GM21528 (cell line): Measurements from ENCODE around the gene IMMP2L.

Source experiments
- ATAC-seq: cut with Tn5 transposase; IDR thresholded peaks from one replicate; pipeline ENCODE4 v1.9.1; 2021; ENCODE audit warnings: mild to moderate bottlenecking, moderate library complexity; ENCODE audit not compliant: unreplicated experiment, low FRiP score

The IMMP2L gene

GRCh38 chr7:111408724-111409123 lies 153.6 kb downstream of the IMMP2L start:
- no peak for ATAC-seq

GRCh38 chr7:111407258-111407657 lies 155.0 kb downstream of the IMMP2L start:
- no peak for ATAC-seq

DNA sequence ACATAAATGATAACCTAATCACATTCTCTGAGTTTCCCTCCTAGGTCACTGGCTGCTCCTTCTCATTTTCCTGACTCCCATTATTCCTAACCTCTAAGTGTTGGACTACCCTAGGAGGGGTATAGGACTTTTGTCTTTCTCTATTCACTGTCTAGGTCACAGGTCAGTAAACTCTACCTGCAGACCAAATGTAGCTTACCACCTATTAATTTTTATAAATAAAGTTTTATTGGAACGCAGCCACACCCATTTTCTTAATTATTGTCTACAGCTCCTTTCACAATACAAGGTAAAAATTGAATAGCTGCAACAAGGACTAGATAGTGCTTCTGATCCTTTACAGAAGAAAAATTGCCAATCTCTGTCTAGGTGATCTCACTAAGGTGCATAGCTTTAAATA lies 156.7 kb downstream of the IMMP2L start:
- no peak for ATAC-seq

- no peak for ATAC-seq
These were observed 160.8 kb downstream of the IMMP2L start for GRCh38 chr7:111401516-111401915.

DNA sequence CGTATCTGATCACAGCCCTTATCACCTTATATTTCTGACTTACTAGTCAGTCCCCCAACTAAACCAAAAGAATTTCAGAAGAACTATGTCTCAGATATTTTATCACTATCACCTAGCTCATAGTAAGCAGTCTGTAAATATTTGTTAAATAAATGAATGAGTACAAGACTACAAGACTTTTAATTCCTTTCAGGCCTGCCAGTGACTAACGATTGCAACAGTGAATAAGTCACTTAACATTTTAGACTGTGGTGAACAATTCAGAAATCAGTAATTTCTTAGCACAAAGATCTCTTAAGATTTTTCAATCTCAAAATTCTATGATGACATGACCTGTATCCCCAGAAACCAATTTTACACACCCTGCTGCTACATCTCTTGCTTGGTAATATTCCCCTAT lies 162.2 kb downstream of the IMMP2L start:
- no peak for ATAC-seq

- no peak for ATAC-seq
These were observed 167.4 kb downstream of the IMMP2L start for GRCh38 chr7:111394891-111395290.

GRCh38 chr7:111393011-111393754 lies 169.1 kb downstream of the IMMP2L start:
- ATAC-seq, result no peak

DNA sequence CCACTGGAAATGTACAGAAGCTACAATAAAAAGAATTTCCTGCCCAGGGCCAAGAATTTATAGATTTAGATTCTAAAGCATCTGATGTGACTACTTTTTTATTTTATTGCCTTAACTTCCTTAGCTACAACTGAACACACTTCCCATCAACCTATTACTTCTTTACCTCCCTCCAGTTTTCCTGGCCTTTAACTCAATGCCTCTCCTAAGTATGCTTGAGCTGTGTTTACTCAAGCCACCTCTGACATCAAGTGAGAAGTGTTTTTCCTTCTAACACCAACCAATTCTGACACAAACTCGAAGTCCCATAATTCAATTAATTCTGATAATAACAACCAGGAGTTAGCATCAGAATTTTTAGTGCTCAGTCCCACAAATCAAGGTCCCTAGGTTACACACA lies 170.0 kb downstream of the IMMP2L start:
- no peak for ATAC-seq

GRCh38 chr7:111390000-111390399 lies 172.3 kb downstream of the IMMP2L start:
- no peak for ATAC-seq

DNA sequence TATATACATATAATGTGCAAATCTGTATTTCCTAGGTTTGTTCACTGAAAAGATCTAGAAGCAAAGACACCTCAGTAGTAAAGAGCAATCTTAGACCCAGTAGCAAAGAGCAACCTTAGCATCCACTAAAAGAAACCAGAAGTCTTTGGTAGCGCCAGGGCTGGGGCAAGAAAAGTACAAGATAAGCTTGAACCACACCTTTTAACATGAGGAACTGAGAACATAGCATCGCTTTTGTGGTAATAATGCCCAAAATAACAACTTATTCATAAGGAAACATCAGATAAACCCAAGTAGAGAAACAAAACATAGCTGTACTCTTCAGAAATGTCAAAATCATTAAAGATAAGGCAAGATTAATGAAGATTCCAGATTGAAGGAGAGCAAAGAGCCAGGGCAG lies 173.4 kb downstream of the IMMP2L start:
- peak; percentile 76 for ATAC-seq

GRCh38 chr7:111388016-111388415 lies 174.3 kb downstream of the IMMP2L start:
- no peak for ATAC-seq

DNA sequence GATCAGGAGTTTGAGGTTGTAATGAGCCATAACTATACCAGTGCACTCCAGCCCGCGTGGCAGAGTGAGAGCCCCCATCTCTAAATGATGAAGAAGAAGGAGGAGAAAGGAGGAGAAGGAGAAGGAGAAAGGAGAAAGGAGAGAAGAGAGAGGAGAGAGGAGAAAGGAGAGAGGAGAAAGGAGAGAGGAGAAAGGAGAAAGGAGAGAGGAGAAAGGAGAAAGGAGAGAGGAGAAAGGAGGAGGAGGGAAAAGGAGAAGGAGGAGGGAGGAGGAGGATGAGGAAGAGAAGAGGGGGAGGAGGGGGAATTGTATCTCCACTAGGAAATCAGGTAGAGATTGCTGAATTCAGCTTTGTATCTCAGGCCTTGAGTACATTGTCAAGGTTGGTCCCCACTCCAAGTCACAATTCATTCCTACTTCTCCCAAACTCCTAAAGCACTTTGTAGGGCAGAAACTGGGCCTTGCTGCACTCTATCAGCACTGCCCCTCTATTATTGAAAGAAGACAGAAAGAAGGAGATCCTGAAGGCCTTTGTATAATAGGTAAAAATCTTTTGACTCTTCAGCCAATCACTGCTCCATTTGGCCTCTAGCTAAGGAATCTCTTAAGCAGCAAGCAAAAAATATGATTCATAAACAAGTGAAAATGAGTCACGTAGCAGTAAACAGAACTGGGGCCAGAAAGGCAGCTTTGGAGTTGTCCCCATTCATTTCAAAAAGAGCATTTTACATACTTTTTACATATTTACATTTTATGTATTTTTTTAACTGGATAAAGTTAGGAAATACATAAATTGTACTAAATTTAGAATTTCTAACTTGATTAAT lies 178.0 kb downstream of the IMMP2L start:
- ATAC-seq, result no peak

GRCh38 chr7:111383133-111383532 lies 179.2 kb downstream of the IMMP2L start:
- no peak for ATAC-seq

- ATAC-seq, result no peak
These were observed 180.7 kb downstream of the IMMP2L start for GRCh38 chr7:111381590-111381989.

- ATAC-seq, result no peak
These were observed 181.3 kb downstream of the IMMP2L start for GRCh38 chr7:111380945-111381344.

DNA sequence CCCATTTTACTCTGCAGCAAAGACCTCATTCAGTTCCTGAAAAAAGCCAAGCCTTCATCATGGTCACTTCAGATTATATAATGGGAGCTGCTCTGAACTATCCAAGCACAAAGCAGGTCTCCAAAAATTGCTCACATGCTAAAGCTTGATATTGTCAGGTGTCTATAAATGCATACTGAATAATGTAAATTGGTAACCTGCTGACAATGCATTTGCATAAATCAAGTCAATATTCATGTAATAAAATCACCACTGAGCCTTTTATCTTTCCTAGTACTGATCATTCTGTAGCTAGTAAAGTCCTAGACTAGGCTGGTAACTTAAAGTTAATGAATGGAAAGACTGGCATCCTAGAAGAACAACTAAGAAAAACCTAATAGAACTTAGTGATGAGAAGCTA lies 188.3 kb downstream of the IMMP2L start:
- no peak for ATAC-seq

DNA sequence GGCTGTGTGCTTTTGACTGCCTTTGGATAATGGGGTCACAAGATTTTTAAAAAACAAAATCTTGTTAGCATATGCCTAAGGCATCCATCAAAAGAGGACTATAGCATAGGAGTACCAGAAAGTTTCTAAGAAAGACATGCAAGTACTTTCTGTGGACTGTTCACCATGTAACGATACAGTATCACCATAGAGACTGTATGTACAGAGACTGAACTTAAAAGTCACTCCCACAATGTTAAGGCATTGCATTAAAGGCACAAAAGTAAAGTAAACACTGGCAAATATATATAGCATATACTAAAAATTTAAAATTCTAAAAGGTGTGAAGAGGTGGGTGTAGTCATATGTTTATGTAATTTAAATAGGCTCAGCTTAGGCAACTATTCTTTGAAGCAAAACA lies 190.9 kb downstream of the IMMP2L start:
- ATAC-seq, result no peak

DNA sequence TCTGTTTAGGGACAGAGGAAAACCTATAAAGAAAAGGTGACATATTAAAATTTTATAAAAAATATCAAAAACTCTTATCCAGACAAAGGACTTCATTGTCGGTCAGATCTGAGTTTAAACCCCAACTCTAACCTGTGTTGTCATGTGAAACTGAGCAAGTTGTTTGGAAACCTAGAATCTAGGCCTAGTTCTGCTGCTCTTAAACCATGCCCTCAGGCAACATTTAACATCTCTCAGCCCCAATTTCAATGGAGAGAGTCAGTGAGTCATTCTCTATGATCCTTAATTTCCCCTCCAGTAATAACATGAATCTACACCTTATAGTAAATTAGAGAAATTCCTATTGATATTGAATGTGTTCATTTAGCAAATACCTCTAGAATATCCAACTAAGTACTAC lies 192.3 kb downstream of the IMMP2L start:
- no peak for ATAC-seq

DNA sequence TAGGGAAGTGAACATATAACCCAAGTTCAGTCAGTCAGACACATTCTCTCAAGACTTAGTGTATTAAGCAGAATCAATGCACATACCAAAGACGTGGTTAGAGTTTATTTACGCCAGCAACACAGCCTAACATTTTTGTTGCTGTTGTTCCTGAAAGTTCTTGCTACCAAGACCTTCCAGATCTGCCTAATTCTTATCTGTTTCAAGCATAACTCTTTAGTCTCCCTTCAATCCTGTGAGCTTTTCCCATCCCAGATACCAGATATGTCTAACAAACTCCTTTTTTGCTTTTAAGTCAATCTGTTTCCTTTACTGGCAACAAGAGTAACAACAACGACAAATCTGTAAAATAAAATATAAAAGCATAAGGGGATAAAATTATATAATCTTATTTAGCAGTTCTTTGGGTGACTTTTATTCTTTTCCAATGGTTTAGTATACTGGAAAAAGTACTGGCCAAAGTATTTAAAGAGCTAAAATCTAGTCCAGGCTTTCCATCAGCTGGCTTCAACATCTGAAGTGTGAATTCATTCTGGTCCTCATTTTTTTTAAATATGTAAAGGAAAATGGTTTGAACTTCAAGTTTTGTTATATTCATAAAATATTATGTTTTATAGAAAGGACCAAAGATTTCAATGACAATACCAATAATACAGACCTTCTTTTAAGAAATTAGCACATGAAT lies 193.8 kb downstream of the IMMP2L start:
- no peak for ATAC-seq

DNA sequence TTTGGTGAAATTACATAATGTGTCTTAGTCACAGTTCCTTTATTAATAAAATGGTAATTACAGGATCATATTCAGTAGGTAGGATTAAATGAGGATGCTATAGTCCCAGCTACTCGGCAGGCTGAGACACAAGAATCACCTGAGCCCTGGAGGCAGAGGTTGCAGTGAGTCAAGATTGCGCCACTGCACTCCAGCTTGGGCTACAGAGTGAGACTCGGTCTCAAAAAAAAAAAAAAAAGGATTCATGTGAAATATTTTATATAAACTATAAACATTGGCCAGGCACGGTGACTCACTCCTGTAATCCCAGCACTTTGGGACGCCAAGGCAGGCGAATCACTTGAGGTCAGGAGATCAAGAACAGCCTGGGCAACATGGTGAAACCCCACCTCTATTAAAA lies 197.9 kb downstream of the IMMP2L start:
- no peak for ATAC-seq

GRCh38 chr7:111363099-111363498 lies 199.2 kb downstream of the IMMP2L start:
- ATAC-seq, result no peak
